Astrocyte of the spinal cord (primary cell): ENCODE results near the gene NT5DC4.

Experiments
- DNase-seq: peaks from one replicate; pipeline ENCODE4 v3.0.0; 2011; ENCODE audit warnings: low read depth, low spot score
- H3K4me3 ChIP-seq: 2 replicates; pipeline ENCODE4 v1.5.1; 2011; ENCODE audit warnings: low read depth, mild to moderate bottlenecking, low read length, moderate library complexity
- CTCF ChIP-seq: IDR thresholded peaks from 2 replicates; pipeline ENCODE4 v1.5.1; 2012; ENCODE audit warnings: low read depth, mild to moderate bottlenecking, low read length, inconsistent platforms
- in situ Hi-C: cut with HindIII; loops from 2 replicates; pipeline ENCODE4 v1.10.0; 2017; ENCODE audit warnings: low sequenced_read_pairs

The NT5DC4 gene

DNA sequence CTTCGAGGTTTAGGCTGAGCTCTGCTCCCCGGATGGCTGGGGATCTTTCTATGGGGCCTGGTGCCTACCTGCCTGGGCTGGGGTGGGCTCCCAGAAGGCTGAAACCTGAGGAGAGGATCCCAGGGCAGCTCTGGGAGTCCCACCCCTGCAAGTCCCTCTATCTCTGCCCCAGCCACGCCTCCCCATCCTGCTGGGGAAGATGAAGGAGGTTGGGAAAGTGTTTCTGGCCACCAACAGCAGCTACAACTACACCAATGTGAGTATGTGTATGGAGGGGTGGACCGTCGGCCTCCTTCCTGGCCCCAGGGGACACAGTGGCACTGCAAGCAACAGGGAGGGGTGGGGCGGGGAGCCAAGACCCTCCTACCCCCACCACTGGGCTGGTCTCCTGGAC is 2.7 kb downstream of the NT5DC4 start:
- H3K4me3 ChIP-seq = no peak overlapping the region
- in situ Hi-C loops = no loop called here
- no peak for DNase-seq
- TF ChIP-seq CTCF = no peak

DNA sequence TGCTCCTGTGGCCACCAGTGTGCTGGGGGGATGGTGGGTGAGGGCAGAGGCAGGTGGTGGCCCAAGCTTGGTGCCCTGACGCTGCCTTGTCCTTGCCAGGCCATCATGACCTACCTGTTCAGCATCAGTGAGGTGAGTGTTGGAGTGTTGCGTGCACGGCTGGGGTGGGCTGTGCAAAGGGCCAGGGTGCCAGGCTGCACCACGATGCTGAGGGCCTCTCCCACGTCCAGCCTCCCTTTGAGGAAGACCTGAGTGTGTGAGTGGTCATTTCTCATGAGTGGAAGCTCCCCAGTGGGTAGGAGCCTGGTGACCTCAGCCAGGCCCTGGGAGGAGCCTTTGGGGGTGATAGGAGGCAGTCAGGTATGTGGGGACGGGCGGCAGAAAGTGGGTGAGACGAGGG is 3.2 kb downstream of the NT5DC4 start:
- no peak for TF ChIP-seq CTCF
- in situ Hi-C loops = no loop called here
- DNase-seq = no peak
- H3K4me3 ChIP-seq = no peak overlapping the region

DNA sequence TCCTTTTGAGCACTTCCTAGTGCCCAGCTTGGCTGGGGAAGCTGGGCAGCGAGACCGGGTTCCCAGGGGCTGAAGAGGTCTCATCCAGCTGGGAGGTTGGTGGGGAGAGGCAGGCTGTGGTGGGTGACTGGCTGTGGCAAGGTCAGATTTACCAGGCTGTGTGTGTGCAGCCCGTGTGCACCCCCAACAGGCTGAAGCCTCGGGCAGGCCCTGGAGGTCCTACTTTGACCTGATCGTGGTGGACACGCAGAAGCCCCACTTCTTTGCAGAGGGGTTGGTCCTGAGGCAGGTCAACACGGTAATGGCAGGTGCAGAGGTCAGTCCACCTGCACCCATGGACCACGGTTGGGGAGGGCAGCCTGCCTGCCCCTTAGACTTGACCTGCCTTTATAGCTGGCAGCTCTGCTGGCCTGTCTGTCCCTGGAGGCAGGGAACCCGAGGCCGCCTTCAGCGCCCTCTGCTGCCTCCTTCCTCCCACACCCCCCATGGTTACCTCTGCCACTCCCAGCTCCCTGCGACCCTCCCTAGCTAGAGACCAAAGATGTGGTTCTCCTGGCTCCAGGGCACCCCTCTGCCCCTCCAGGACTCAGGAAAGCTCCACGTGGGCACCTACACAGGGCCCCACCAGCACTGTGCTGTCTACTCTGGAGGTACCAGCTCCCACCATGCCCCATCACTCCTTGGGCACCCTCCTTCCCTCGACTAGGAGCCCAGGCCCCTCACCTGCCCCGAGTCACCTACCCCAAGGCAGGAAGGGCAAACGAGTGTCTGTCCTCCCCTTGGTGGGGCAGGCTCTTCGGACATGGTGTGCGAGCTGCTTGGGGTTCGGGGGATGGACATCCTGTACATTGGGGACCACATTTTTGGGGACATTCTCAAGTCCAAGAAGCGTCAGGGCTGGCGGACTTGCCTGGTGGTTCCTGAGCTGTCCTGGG is 4.0 kb downstream of the NT5DC4 start:
- no peak overlapping the region for H3K4me3 ChIP-seq
- peak; percentile 35 for TF ChIP-seq CTCF
- DNase-seq = no peak
- in situ Hi-C loops = no loop called here

- no peak for TF ChIP-seq CTCF
- no peak overlapping the region for H3K4me3 ChIP-seq
- in situ Hi-C loops = no loop called here
- no peak for DNase-seq
Measured at GRCh38 chr2:112725545-112726457, 5.0 kb downstream of the NT5DC4 start.

DNA sequence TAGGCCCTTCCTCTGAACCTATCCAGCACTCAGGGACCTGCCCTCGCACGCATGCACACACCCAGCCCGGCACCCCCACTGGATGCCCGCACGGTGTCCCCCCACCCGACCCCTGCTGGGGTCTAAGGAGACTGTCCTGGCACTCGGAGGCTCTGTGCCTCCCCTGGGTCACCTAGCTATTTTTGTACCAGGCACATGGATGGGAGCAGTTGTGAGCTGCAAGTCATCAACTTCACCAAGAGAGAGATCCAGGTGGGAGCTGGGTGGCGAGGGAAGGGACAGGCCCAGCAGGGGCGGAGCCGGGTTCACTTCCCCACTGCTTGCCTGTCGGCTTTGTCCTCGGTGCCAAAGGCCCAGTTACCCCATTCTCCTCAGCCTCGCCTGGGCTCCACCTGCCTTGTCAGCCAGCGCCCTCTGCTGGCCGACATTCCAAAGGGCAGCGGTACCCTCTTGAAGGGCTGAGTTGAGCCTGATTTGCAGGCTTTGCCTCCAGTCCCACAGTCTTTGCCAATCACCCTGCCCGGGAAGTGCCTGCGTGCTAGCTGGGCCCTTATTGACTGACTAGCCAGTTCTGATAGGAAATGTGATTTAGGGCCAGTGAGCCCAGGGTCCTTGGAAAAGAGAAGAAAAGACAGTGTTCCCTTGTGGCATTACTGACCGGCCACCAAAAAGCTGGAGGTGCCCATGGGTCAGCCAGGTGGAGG is 5.8 kb downstream of the NT5DC4 start:
- in situ Hi-C loops = no loop called here
- H3K4me3 ChIP-seq = no peak overlapping the region
- TF ChIP-seq CTCF = peak; percentile 98
- peak; percentile 91 for DNase-seq
